Stimulated activated CD4-positive, alpha-beta T cell treated with anti-CD3 and anti-CD28 coated beads, Interleukin-1b, Interleukin-23, amount 100 ng/mL, for 4 hours (primary cell): ENCODE results near the gene NDUFAF8.
A peak's percentile ranks its signal among the peaks of the same experiment; 100 is the strongest.

Experiments used
- DNase-seq, 2 donors: peaks; one replicate each; pipeline ENCODE4 v3.0.0-alpha.2; 2020; ENCODE audit warnings: low read depth in 2 of 2

NDUFAF8 gene

GRCh38 chr17:81274471-81274855 lies 35.3 kb downstream of the NDUFAF8 start:
- no peak for DNase-seq

DNA sequence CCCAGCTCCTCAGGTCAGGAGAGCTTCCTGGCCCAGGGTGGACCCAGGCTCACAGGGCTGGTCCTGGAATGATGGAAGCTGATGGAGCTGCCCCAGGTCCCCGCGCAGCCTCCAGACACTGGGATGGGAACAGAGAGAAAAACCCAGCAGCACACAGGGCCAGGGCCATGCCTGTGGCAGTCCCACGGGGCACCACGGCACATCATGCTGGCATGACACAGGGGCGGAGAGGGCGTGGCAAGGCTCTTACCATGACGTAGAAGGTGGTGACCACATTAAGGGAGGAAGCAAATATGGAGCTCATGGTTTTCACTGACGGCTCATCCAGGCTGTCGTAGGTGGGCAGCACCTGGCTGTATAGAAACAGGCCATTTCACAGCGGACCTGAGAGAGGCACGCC lies 37.7 kb downstream of the NDUFAF8 start:
- DNase-seq, result no peak

DNA sequence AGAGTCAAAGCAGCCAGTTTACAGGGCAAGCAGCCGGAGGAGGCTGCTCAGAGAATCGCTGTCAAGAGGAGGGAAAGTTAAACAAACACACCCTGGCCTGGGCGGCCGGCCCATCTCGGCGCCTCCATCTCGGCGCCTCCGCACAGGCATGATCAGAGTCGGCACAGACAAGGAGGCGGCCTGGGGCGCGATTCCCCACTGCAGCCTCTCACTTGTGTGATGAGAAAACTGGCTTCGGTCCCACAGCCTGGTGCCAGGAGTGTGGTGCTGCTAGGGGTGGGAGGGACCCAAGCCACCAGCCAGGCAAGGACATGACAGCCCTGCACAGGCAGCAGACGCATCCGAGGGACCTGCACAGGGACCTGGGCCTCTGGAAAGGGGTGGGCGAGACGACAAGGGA lies 38.3 kb downstream of the NDUFAF8 start:
- no peak for DNase-seq

- DNase-seq, result no peak
Observed at GRCh38 chr17:81277946-81278693, 39.0 kb downstream of the NDUFAF8 start.

- DNase-seq, result no peak
Observed at GRCh38 chr17:81278831-81279230, 39.7 kb downstream of the NDUFAF8 start.

- DNase-seq, result no peak
Observed at GRCh38 chr17:81279278-81280275, 40.5 kb downstream of the NDUFAF8 start.

- no peak for DNase-seq
Observed at GRCh38 chr17:81280571-81280970, 41.5 kb downstream of the NDUFAF8 start.

DNA sequence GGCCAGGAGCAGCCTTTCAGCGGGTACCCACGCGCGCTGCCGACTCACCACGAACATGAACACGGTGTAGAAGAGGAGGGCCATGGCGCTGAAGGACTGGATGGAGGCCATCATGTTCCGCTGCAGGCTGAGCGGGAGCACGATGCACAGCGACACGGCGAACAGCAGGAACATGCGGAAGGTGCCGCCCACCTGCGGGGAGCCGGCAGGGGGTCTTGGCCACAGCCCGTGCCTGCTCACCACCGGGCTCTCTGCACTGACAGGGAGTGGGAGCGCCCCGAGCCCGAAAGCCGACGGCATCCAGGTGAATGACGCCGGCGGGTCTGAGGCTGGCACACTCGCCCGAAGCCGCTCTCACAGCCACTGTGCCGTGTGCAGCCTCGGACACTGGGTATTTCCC lies 43.0 kb downstream of the NDUFAF8 start:
- no peak for DNase-seq

GRCh38 chr17:81282876-81283275 lies 43.8 kb downstream of the NDUFAF8 start:
- no peak for DNase-seq

- peak; percentile 33 to 50 for DNase-seq
Observed at GRCh38 chr17:81285179-81285878, 46.2 kb downstream of the NDUFAF8 start.

DNA sequence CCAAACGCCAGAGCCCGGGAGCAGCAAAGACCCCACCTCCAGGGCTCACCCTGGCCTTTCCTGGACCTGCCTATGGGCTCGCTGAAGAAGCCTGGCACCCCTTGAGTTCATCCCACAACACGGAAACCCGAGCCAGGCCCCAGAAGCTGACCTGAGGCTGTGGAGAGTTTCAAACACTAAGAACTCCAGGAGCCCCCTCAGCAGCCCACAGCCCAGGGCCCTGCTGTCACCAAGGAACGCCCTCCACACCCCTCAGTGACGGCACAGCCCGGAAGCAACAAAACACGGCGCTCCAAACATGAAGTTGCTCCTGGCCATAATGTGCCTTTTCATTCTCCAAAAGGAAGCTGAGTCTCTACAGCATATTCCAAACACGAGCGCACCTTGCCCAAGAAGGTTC lies 46.8 kb downstream of the NDUFAF8 start:
- no peak for DNase-seq

DNA sequence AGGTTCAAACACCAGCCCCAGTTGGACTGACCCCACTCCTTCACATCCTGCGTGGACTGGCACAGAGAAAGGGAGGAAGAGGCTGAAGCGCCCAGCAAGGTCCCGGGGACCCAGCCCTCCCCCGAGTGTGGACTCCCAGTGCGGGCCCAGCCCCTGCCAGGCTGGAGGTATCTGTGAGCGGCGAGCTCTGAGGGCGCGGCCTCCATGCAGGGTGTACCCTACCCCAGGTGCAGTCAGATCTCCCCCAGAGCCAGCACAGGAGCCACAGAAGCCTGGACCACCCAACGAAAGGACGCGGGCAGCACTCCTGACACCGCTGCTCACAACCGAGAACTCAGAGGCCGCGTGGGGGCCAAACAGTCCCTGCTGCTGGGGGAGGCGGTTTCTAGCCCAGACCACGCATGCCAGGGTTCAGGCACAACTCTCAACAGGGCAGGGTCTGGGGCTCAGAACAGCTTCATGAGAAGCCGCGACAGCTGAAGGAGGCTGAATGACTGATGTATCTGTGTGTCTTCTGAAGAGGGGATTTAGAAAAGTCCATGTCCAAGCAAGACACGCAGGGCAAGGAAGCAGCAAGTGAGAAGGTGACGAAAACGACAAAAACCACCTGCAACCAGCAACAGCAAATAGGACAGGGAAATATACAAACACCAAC lies 47.5 kb downstream of the NDUFAF8 start:
- no peak for DNase-seq

- DNase-seq, result no peak
Observed at GRCh38 chr17:81287152-81287551, 48.0 kb downstream of the NDUFAF8 start.

DNA sequence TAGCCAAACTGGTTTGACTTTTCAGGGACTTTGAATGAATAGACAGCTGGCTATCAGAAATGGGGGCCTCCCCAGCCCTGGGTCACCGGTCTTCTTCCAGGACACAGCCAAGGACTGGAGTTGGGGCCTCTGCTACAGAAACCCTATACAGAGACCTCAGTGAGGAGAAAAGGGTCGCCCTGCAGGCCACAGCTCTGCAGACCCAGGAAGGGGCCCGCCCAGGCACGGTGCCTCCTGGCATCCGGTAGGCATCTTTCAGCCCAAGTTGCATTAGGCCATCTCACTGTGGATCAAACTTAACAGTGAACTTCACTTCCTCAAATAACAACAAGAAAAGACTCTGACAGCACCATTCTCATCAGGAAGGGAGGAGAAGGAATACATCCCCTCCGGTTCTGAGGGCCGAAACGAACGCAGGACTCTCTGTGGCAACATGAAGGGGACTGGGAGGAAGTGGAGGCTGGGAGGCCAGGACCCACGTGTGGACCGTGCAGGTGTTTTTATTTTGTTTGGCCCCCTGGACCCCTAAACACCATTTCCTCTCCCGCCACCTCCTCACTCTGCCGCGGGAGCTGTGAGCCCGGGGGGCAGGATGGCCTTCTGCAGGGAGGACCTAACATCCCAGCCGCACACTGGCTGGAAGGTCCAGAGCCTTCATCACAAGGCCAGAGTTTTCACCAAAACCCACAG lies 48.8 kb downstream of the NDUFAF8 start:
- no peak for DNase-seq

DNA sequence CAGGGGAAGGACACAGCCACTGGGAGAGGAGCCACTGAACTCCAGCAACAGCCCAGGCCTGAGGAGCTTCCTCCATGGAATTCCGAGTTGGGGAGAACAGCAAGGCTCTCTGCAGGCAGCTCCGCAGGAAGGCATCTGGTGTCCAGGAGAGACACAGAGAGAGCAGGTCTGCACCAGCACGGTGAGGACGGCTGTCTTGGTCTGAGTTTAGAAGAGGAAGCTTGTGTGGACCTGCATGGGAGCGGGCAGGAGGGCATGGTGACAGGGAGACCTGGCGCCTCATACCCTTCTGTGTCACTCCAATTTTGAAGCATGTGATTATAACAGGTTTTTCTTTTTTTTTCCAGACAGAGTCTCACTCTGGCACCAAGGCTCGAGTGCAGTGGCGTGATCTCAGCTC lies 49.6 kb downstream of the NDUFAF8 start:
- no peak for DNase-seq

DNA sequence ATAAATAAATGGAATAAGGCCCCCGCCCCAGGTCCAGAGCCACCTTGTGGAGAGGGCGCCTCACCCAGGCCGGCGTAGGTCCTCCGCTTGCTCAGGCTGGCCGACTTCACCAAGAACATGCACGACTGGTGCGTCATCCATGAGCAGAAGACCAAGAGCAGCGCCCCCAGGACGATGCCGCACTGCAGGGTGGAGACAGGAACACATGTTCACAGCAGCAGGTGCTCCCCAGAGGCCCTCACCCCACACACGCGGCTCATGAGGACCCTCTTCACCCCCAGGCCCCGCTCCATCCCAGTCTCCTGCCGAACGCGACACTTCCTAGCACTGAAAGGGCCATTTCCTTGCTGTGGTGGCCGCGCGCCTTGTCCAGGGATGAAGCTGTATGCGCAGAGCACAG lies 50.5 kb downstream of the NDUFAF8 start:
- no peak for DNase-seq

- DNase-seq, result no peak
Observed at GRCh38 chr17:81290230-81290629, 51.1 kb downstream of the NDUFAF8 start.
